Smooth muscle cell (in vitro differentiated cells): Measurements from ENCODE around the gene NDUFB2. TPM values are rescaled to one million over a fixed set of nuclear protein-coding genes. Genes with fewer than 3 reads are reported as not detected.
"Not testable (repeated sequence)": the region's sequence is repeated elsewhere in the genome, so short reads cannot be mapped to it uniquely, and the experiment has no call there.

Source experiments
- DNase-seq: peaks from one replicate; lab custom pipeline; 2025; ENCODE audit not compliant: unreplicated experiment; lab: John Stamatoyannopoulos, UW
- H2AFZ ChIP-seq: fragments of 200-600 bp; sonication (generic); 2 replicates; pipeline ENCODE4 v1.6.0; 2016; ENCODE audit warnings: antibody characterized with exemption, low read depth, mild to moderate bottlenecking
- H3F3A ChIP-seq: fragments of 200-600 bp; sonication (generic); 2 replicates; pipeline ENCODE4 v1.6.0; 2017; ENCODE audit warnings: antibody characterized with exemption, low read depth
- H3K27ac ChIP-seq: fragments of 200-600 bp; sonication (generic); 2 replicates; pipeline ENCODE4 v1.5.1; 2016; ENCODE audit warnings: low read depth, mild to moderate bottlenecking
- H3K27me3 ChIP-seq: fragments of 200-600 bp; sonication (generic); 2 replicates; pipeline ENCODE4 v1.6.1; 2016; ENCODE audit warnings: low read depth, mild to moderate bottlenecking
- H3K36me3 ChIP-seq: fragments of 200-600 bp; sonication (generic); 2 replicates; pipeline ENCODE4 v1.5.1; 2016; ENCODE audit warnings: low read depth
- H3K4me1 ChIP-seq: fragments of 200-600 bp; sonication (generic); 2 replicates; pipeline ENCODE4 v1.5.1; 2016; ENCODE audit warnings: low read depth
- H3K4me2 ChIP-seq: fragments of 200-600 bp; sonication (generic); 2 replicates; pipeline ENCODE4 v1.6.0; 2016; ENCODE audit warnings: mild to moderate bottlenecking
- H3K4me3 ChIP-seq: fragments of 200-600 bp; sonication (generic); 2 replicates; pipeline ENCODE4 v1.5.1; 2016; ENCODE audit warnings: mild to moderate bottlenecking
- H3K79me2 ChIP-seq: fragments of 200-600 bp; sonication (generic); 2 replicates; pipeline ENCODE4 v1.6.0; 2016; ENCODE audit warnings: low read depth, mild to moderate bottlenecking
- H3K9ac ChIP-seq: fragments of 200-600 bp; sonication (generic); 2 replicates; pipeline ENCODE4 v1.6.0; 2016; ENCODE audit warnings: low read depth
- H3K9me3 ChIP-seq: fragments of 200-600 bp; sonication (generic); replicated peaks from 2 replicates; pipeline ENCODE4 v1.5.1; 2016; ENCODE audit warnings: low read depth
- H4K20me1 ChIP-seq: fragments of 200-600 bp; sonication (generic); 2 replicates; pipeline ENCODE4 v1.6.0; 2016; ENCODE audit warnings: low read depth
- WGBS: methylation state at CpG from one replicate; pipeline ENCODE4 v1.1.7; 2016; ENCODE audit warnings: low lambda C conversion rate; 5-methylcytosine and 5-hydroxymethylcytosine counted together
- polyA plus RNA-seq: library from polyadenylated mRNA; unstranded; fragments of >200 nt; fragmentation: Nextera tagmentation; extraction: Ambion mirVana; gene quantifications from 2 replicates; pipeline ENCODE4 v1.2.1, GENCODE V29; 2016
- total RNA-seq: library from RNA; depleted of rRNA; stranded (reverse); fragments of >200 nt; gene quantifications from 2 replicates; pipeline ENCODE4 v1.2.3, GENCODE V29; 2014
- TF ChIP-seq, protein P1 (sequence below): fragments of 200-600 bp; sonication (generic); IDR thresholded peaks from 2 replicates; pipeline ENCODE4 v1.5.1; 2017; ENCODE audit warnings: borderline replicate concordance, mild to moderate bottlenecking, antibody characterized with exemption; ENCODE audit not compliant: insufficient read depth, poor library complexity, severe bottlenecking

The NDUFB2 gene
- total and polyA plus RNA-seq, 2 experiments from 2014 or later = 376 to 380 TPM

DNA sequence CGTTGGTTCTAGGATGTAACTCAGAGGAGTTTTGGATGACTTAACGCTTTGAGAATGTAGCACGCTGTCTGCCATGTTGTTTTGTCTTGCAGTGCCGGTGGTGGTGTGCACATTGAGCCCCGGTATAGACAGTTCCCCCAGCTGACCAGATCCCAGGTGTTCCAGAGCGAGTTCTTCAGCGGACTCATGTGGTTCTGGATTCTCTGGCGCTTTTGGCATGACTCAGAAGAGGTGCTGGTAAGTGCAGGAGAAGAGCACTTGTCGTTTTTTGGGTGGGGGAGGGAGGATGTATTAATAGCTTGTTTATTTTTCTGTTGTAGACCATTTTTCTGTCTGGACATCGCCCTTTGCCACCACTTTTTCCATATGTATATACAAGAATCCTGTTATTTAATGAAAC is 6.3 kb downstream of the NDUFB2 start:
- Histone ChIP-seq H3K9me3 (no peaks in the 10 kb centered on the region), H3K4me2 (no peak overlapping the region), H3K36me3 (no peaks in the 10 kb centered on the region), H4K20me1 (peaks cover 26% of the 10 kb centered on the region), H3K27ac (no peak overlapping the region), H3K27me3 (no peaks in the 10 kb centered on the region), H3K9ac (no peak overlapping the region), H3K4me3 (no peak overlapping the region), H2AFZ (no peak overlapping the region), H3K4me1 (no peaks in the 10 kb centered on the region), H3F3A (no peaks in the 10 kb centered on the region), H3K79me2 (peaks cover 53% of the 10 kb centered on the region)
- TF ChIP-seq, protein P1, sequence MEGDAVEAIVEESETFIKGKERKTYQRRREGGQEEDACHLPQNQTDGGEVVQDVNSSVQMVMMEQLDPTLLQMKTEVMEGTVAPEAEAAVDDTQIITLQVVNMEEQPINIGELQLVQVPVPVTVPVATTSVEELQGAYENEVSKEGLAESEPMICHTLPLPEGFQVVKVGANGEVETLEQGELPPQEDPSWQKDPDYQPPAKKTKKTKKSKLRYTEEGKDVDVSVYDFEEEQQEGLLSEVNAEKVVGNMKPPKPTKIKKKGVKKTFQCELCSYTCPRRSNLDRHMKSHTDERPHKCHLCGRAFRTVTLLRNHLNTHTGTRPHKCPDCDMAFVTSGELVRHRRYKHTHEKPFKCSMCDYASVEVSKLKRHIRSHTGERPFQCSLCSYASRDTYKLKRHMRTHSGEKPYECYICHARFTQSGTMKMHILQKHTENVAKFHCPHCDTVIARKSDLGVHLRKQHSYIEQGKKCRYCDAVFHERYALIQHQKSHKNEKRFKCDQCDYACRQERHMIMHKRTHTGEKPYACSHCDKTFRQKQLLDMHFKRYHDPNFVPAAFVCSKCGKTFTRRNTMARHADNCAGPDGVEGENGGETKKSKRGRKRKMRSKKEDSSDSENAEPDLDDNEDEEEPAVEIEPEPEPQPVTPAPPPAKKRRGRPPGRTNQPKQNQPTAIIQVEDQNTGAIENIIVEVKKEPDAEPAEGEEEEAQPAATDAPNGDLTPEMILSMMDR = no peak
- DNase-seq = no peak
- 93% methylated on average over 10 of the region's 10 CpGs for WGBS

DNA sequence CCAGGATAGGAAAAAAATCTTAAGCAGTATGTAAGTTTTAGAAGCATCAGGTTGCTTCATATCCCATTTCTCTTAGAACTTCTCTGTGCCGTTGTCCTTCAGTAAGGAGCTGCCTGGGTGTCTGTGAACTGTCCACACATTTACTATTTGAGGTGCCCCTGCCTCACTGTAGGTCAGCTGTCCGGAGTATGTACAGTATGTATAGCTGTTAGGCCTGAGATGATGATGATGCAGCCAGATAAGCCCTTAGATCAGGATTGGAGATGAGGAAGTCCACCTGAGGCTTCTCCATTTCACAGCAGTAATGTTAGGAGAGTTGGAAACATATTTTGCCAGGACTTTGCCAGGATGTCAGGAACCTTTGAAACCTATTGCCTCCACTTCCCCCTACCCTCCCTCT is 7.7 kb downstream of the NDUFB2 start:
- H2AFZ ChIP-seq = no peak overlapping the region
- H3F3A ChIP-seq = no peaks in the 10 kb centered on the region
- H3K27ac ChIP-seq = no peak overlapping the region
- H3K79me2 ChIP-seq = peaks cover 39% of the 10 kb centered on the region
- DNase-seq = no peak
- H3K36me3 ChIP-seq = no peaks in the 10 kb centered on the region
- no peaks in the 10 kb centered on the region for H3K27me3 ChIP-seq
- 98% methylated on average over 2 of the region's 2 CpGs for WGBS
- no peak overlapping the region for H3K9ac ChIP-seq
- peaks cover 22% of the 10 kb centered on the region for H4K20me1 ChIP-seq
- TF ChIP-seq, protein P1 = no peak
- H3K4me2 ChIP-seq = no peak overlapping the region
- H3K4me3 ChIP-seq = no peak overlapping the region
- no peaks in the 10 kb centered on the region for H3K4me1 ChIP-seq
- no peaks in the 10 kb centered on the region for H3K9me3 ChIP-seq

DNA sequence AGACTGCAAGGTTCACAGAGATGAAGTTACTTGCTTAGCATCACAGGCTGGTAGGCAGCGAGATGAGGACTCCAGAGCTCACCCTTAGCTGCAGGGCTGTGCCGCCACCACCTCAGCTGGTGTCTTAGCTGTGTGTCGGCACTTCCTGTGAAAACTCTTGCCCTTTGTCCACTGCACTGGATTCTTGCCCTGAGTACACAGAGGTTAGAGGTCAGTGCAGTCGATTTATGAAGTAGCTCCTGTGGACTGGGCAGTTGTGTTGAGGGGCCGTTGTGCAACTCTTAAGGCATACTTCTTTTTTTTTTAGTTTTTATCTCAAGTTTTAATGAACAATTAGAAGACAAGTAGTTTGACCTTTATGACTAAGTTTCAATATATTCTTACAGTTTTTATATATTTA is 10.6 kb downstream of the NDUFB2 start:
- WGBS = 100% methylated on average over 5 of the region's 5 CpGs
- peaks cover 10% of the 10 kb centered on the region for H3K79me2 ChIP-seq
- TF ChIP-seq, protein P1 = no peak
- H3K27me3 ChIP-seq = no peaks in the 10 kb centered on the region
- no peaks in the 10 kb centered on the region for H3F3A ChIP-seq
- no peaks in the 10 kb centered on the region for H3K4me1 ChIP-seq
- DNase-seq = no peak
- H3K4me3 ChIP-seq = no peak overlapping the region
- no peak overlapping the region for H3K27ac ChIP-seq
- peaks cover 8% of the 10 kb centered on the region for H4K20me1 ChIP-seq
- H2AFZ ChIP-seq = no peak overlapping the region
- no peak overlapping the region for H3K9ac ChIP-seq
- H3K4me2 ChIP-seq = no peak overlapping the region
- no peaks in the 10 kb centered on the region for H3K9me3 ChIP-seq
- H3K36me3 ChIP-seq = no peaks in the 10 kb centered on the region

DNA sequence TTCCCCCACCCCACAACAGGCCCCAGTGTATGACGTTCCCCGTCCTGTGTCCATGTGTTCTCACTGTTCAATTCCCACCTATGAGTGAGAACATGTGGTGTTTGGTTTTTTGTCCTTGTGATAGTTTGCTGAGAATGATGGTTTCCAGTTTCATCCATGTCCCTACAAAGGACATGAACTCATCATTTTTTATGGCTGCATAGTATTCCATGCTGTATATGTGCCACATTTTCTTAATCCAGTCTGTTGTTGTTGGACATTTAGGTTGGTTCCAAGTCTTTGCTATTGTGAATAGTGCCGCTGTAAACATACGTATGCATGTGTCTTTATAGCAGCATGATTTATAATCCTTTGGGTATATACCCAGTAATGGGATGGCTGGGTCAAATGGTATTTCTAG is 12.3 kb downstream of the NDUFB2 start:
- 99% methylated on average over 4 of the region's 4 CpGs for WGBS
- not testable (repeated sequence) for H3K79me2 ChIP-seq, H3K27ac ChIP-seq, H3K4me1 ChIP-seq, H3K36me3 ChIP-seq, DNase-seq, H3F3A ChIP-seq, H4K20me1 ChIP-seq, H2AFZ ChIP-seq, H3K9ac ChIP-seq, H3K9me3 ChIP-seq, H3K27me3 ChIP-seq, H3K4me3 ChIP-seq, H3K4me2 ChIP-seq

DNA sequence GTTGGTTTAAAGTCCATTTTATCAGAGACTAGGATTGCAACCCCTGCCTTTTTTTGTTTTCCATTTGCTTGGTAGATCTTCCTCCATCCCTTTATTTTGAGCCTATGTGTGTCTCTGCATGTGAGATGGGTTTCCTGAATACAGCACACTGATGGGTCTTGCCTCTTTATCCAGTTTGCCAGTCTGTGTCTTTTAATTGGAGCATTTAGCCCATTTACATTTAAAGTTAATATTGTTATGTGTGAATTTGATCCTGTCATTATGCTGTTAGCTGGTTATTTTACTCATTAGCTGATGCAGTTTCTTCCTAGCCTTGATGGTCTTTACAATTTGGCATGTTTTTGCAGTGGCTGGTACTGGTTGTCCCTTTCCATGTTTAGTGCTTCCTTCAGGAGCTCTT is 15.9 kb downstream of the NDUFB2 start:
- not testable (repeated sequence) for H3K4me2 ChIP-seq, H3K9ac ChIP-seq, H3K79me2 ChIP-seq, H3K36me3 ChIP-seq, H3F3A ChIP-seq, H2AFZ ChIP-seq, H3K4me3 ChIP-seq, H3K4me1 ChIP-seq, H4K20me1 ChIP-seq, H3K27ac ChIP-seq, H3K27me3 ChIP-seq, H3K9me3 ChIP-seq, DNase-seq
